CD8-positive, alpha-beta memory T cell (primary cell): ENCODE data around the gene TMEM270. TPM values are rescaled to one million over a fixed set of nuclear protein-coding genes. Genes with fewer than 3 reads are reported as not detected.

Experiments used
- CTCF ChIA-PET: fragments of 350-600 bp; sonication (Branson Sonifier 250); formaldehyde crosslinking; loops from one replicate; lab custom pipeline; 2021; ENCODE audit warnings: antibody characterized with exemption; lab: Charles Lee
- POLR2A ChIA-PET: fragments of 350-600 bp; sonication (Branson Sonifier 250); formaldehyde crosslinking; loops from one replicate; lab custom pipeline; 2021; ENCODE audit warnings: antibody characterized with exemption; lab: Charles Lee
- DNase-seq, 5 donors: peaks; one replicate each; pipeline versions ENCODE4 v3.0.0 to v3.0.0-alpha.2; 2020 to 2022; ENCODE audit warnings: mixed read lengths in 1 of 5
- H3K27ac ChIP-seq: one replicate; pipeline ENCODE4 v1.7.0; 2013; ENCODE audit warnings: low read depth, mild to moderate bottlenecking, low read length, moderate library complexity
- H3K27me3 ChIP-seq: 2 replicates; pipeline ENCODE4 v1.7.0; 2013; ENCODE audit warnings: low read length, mild to moderate bottlenecking; ENCODE audit not compliant: insufficient read depth, poor library complexity, severe bottlenecking
- H3K36me3 ChIP-seq: 2 replicates; pipeline ENCODE4 v1.7.0; 2013; ENCODE audit warnings: mild to moderate bottlenecking, low read length, moderate library complexity; ENCODE audit not compliant: insufficient read depth
- H3K4me1 ChIP-seq: 2 replicates; pipeline ENCODE4 v1.7.0; 2013; ENCODE audit warnings: mild to moderate bottlenecking, low read length, moderate library complexity; ENCODE audit not compliant: insufficient read depth
- H3K4me3 ChIP-seq: 2 replicates; pipeline ENCODE4 v1.7.0; 2013; ENCODE audit warnings: mild to moderate bottlenecking, low read length
- H3K9me3 ChIP-seq: 2 replicates; pipeline ENCODE4 v1.7.0; 2013; ENCODE audit warnings: mild to moderate bottlenecking, low read length
- H3K27ac Mint-ChIP-seq, 8 donors: one replicate each; pipeline ENCODE4 v1.8.0; 2020 to 2021; ENCODE audit warnings: mixed read lengths in 8 of 8, mild to moderate bottlenecking in 6 of 8, inconsistent platforms in 3 of 8, moderate library complexity in 3 of 8
- H3K27me3 Mint-ChIP-seq, 2 donors: one replicate each; pipeline ENCODE4 v1.8.0; 2020 to 2021; ENCODE audit warnings: mixed read lengths in 2 of 2, mild to moderate bottlenecking in 1 of 2, moderate library complexity in 1 of 2
- H3K36me3 Mint-ChIP-seq, 3 donors: one replicate each; pipeline ENCODE4 v1.8.0; 2020 to 2021; ENCODE audit warnings: mixed read lengths in 3 of 3, inconsistent platforms in 1 of 3, mild to moderate bottlenecking in 1 of 3
- H3K4me1 Mint-ChIP-seq, 3 donors: one replicate each; pipeline ENCODE4 v1.8.0; 2020 to 2021; ENCODE audit warnings: mixed read lengths in 3 of 3, inconsistent platforms in 1 of 3, mild to moderate bottlenecking in 1 of 3
- H3K4me3 Mint-ChIP-seq, 7 donors: one replicate each; pipeline ENCODE4 v1.8.0; 2020 to 2021; ENCODE audit warnings: mixed read lengths in 7 of 7, mild to moderate bottlenecking in 6 of 7, moderate library complexity in 4 of 7, inconsistent platforms in 2 of 7
- H3K9me3 Mint-ChIP-seq, 5 donors: one replicate each; pipeline ENCODE4 v1.8.0; 2020 to 2022; ENCODE audit warnings: mixed read lengths in 5 of 5, mild to moderate bottlenecking in 3 of 5, moderate library complexity in 2 of 5, inconsistent platforms in 1 of 5
- polyA plus RNA-seq: library from polyadenylated mRNA; unstranded; fragments of 300-500 nt; fragmentation: Illumina TruSeq; gene quantifications from one replicate; pipeline ENCODE4 v1.2.3, GENCODE V29; 2021
- total RNA-seq, 2 experiments: library from RNA; stranded (reverse); gene quantifications; one replicate each; pipeline ENCODE4 v1.2.3, GENCODE V29; 2021

Gene TMEM270
- total and polyA plus RNA-seq, 3 experiments from 2014 or later = not detected

- H3K4me1 ChIP-seq = no peaks in the 10 kb centered on the region
- Mint-ChIP-seq H3K9me3 (no peaks in the 10 kb centered on the region), H3K4me1 (peaks cover 0 to 1% (median 0%) of the 10 kb centered on the region in 3 donors), H3K4me3 (no peak overlapping the region), H3K27me3 (peaks cover 17 to 35% of the 10 kb centered on the region in 2 donors), H3K27ac (no peak overlapping the region), H3K36me3 (no peaks in the 10 kb centered on the region)
- POLR2A ChIA-PET = no interaction called here
- no peaks in the 10 kb centered on the region for H3K27me3 ChIP-seq
- H3K4me3 ChIP-seq = no peak overlapping the region
- H3K27ac ChIP-seq = no peak overlapping the region
- CTCF ChIA-PET = no interaction called here
- H3K36me3 ChIP-seq = no peaks in the 10 kb centered on the region
- DNase-seq = no peak
- no peaks in the 10 kb centered on the region for H3K9me3 ChIP-seq
These were observed 49.0 kb downstream of the TMEM270 start for GRCh38 chr7:73909996-73910395.

GRCh38 chr7:73912223-73912622 is 51.3 kb downstream of the TMEM270 start:
- Histone ChIP-seq H3K36me3 (no peaks in the 10 kb centered on the region), H3K4me1 (no peaks in the 10 kb centered on the region), H3K9me3 (no peaks in the 10 kb centered on the region), H3K27ac (no peak overlapping the region), H3K27me3 (no peaks in the 10 kb centered on the region), H3K4me3 (no peak overlapping the region)
- no peaks in the 10 kb centered on the region for H3K36me3 Mint-ChIP-seq
- H3K27me3 Mint-ChIP-seq = peaks cover 13 to 41% of the 10 kb centered on the region in 2 donors
- no peaks in the 10 kb centered on the region for H3K9me3 Mint-ChIP-seq
- ChIA-PET POLR2A (no interaction called here), CTCF (no interaction called here)
- no peak overlapping the region for H3K4me3 Mint-ChIP-seq
- no peak for DNase-seq
- no peak overlapping the region for H3K27ac Mint-ChIP-seq
- peaks cover 0 to 1% (median 0%) of the 10 kb centered on the region in 3 donors for H3K4me1 Mint-ChIP-seq

Other genes starting within 250 kb of the TMEM270 start
- not detected for gene MLXIPL, start 236.6 kb upstream of the TMEM270 start, total RNA-seq
- gene MLXIPL, start 236.6 kb upstream of the TMEM270 start, polyA plus RNA-seq = not detected
- gene VPS37D, start 193.3 kb upstream of the TMEM270 start, total RNA-seq = under 1 TPM in 1 of 2 experiments, not detected in 1; 0.18 TPM
- 0.17 TPM for gene VPS37D, start 193.3 kb upstream of the TMEM270 start, polyA plus RNA-seq
- gene DNAJC30, start 177.7 kb upstream of the TMEM270 start, total RNA-seq = 10 to 100 TPM; 10.9 to 12.4 TPM
- gene DNAJC30, start 177.7 kb upstream of the TMEM270 start, polyA plus RNA-seq = 10.0 TPM
- 100 to 1,000 TPM; 102 to 113 TPM for gene BUD23, start 177.6 kb upstream of the TMEM270 start, total RNA-seq
- gene BUD23, start 177.6 kb upstream of the TMEM270 start, polyA plus RNA-seq = 130 TPM
- gene STX1A, start 141.5 kb upstream of the TMEM270 start, total RNA-seq = 10 to 100 TPM; 18.4 to 18.8 TPM
- 1.5 TPM for gene STX1A, start 141.5 kb upstream of the TMEM270 start, polyA plus RNA-seq
- 10 to 100 TPM; 23.2 to 26.5 TPM for gene ABHD11, start 122.4 kb upstream of the TMEM270 start, total RNA-seq
- gene ABHD11, start 122.4 kb upstream of the TMEM270 start, polyA plus RNA-seq = 13.1 TPM
- not detected for gene CLDN3, start 90.9 kb upstream of the TMEM270 start, total RNA-seq
- not detected for gene CLDN3, start 90.9 kb upstream of the TMEM270 start, polyA plus RNA-seq
- gene CLDN4, start 30.2 kb upstream of the TMEM270 start, total RNA-seq = under 1 TPM in 1 of 2 experiments, not detected in 1; 0.15 TPM
- gene CLDN4, start 30.2 kb upstream of the TMEM270 start, polyA plus RNA-seq = not detected
- not detected for gene METTL27, start 18.6 kb upstream of the TMEM270 start, total RNA-seq
- not detected for gene METTL27, start 18.6 kb upstream of the TMEM270 start, polyA plus RNA-seq
- gene ELN, start 167.0 kb downstream of the TMEM270 start, total RNA-seq = not detected
- gene ELN, start 167.0 kb downstream of the TMEM270 start, polyA plus RNA-seq = not detected
- 10 to 100 TPM; 23.1 to 23.6 TPM for gene LIMK1, start 222.6 kb downstream of the TMEM270 start, total RNA-seq
- gene LIMK1, start 222.6 kb downstream of the TMEM270 start, polyA plus RNA-seq = 10.1 TPM